UCSD-AML1 (cell line): ENCODE results near the gene ACADS.
A peak's percentile ranks its signal among the peaks of the same experiment; 100 is the strongest.

Experiments used
- DNase-seq: peaks from one replicate; lab custom pipeline; 2025; ENCODE audit not compliant: unreplicated experiment; lab: John Stamatoyannopoulos, UW

The ACADS gene

GRCh38 chr12:120700886-120701285 lies 24.7 kb upstream of the ACADS start:
- no peak for DNase-seq

DNA sequence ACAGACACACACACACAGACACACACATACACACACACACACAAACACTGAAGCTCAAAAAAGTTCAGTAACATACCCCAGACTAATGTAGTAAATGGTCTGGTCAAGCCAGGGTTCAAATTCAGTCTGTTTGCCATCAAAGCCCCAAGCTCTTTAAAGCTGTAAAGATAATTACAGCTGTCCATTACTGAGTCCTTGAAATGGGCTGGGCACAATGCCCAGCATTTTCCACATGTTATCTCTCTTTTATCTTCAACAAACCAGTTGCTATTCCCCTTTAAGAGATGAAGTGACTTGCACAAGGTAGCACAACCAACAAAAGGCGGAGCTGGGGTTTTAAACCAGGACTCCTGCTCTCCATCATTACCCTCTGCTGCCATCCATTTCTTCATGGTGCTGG lies 23.0 kb upstream of the ACADS start:
- no peak for DNase-seq

DNA sequence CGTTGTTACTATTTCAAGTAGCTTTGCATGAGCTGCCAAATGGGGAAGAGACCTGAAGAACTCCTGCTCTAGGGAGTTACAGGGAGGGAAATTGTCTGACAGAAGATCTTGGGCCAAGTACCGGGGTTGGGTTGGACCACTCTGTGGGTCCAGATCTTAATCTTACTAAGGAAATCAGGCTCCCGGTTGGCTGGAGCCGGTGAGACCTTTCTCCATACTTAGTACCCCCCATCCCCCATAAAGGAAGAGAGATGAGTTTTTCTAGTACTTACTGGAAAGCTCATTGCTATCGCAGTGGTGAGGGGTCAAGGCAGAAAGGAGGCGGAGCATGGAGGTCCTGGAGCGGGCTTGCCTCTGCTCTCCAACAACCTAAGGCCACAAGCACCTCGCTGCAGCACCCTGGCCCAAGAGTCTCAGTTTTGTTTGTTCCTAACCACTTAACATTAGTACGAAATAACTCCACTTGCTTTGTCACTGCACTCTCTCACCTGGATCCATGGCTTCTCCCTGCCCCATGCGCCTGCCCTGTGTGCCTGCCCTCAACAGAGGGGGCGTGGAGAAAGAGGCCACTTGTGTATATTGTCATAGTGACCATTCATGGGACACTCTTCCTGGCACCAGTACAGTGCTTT lies 22.2 kb upstream of the ACADS start:
- no peak for DNase-seq

DNA sequence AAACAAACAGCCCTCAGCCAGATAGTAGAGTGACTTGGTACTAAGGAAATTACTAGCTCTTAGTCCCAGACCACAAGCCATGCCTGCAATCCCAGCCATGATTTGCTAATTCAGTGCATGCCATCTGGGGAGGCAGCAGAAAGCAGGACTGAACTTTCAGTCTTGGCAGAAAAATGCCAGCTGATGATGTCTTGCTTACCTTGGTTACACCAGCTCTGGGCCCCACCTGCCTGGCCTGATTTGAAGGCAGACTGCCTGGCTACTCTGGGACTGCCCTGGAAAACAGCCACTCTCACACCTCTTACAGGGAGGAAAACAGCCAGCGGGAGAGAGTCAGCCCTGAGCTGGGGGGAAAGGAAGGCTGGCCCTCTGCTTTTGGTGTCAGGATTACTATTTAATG lies 20.0 kb upstream of the ACADS start:
- no peak for DNase-seq

- no peak for DNase-seq
These were observed 19.6 kb upstream of the ACADS start for GRCh38 chr12:120706029-120706428.

DNA sequence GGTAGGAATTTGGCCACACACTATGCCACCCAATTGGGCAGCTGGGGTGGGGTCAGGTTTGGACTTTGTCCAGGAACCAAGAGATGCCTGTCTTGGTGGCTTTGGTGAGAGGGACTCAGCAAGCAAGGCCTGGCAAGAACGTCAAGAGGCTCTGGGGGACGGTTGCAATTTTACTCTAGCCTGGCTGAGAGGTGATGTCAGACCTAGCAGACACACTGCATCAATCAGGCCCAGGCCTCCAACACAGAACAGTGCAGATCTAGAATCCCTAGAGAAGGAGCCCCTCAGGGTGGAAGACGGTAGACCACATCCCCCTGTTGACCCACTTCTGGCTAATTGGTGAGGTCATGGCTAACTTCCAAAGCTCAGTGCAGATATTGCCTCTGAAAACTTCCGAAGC lies 17.0 kb upstream of the ACADS start:
- no peak for DNase-seq

GRCh38 chr12:120710031-120710804 lies 15.4 kb upstream of the ACADS start, which contains the start of gene UNC119B:
Gene UNC119B, plus strand, starts transcription at chr12:120710458. Its CDS starts 17 bp downstream, at chr12:120710475.
- DNase-seq, result peak; percentile 60

DNA sequence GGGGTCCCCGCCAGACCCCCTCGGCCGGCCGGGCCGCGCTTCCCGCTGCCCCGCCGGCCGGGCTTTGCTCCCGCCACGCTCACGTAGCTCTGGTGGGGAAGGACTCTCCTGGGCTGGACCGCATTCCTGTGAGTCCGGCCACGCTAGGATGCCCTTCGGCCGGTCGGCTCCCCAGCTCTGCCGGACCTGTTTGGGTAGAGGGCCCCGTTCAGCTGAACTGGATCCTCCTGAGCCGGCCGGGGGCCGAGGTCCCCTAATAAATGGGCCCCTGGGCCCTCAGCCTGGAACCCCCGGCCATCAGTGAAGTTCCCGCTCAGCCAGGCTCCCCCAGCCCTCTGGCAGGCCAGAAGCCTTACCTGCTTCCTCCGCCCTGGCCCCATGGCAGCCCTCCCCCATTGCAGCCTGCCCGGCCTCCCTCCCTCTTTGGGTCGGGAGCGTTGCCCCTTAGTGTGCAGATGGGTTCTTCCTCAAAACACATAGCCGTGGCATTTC lies 14.8 kb upstream of the ACADS start:
- DNase-seq, result peak; percentile 30

- DNase-seq, result no peak
These were observed 14.2 kb upstream of the ACADS start for GRCh38 chr12:120711411-120711810.

GRCh38 chr12:120712610-120713009 lies 13.0 kb upstream of the ACADS start:
- DNase-seq, result no peak

DNA sequence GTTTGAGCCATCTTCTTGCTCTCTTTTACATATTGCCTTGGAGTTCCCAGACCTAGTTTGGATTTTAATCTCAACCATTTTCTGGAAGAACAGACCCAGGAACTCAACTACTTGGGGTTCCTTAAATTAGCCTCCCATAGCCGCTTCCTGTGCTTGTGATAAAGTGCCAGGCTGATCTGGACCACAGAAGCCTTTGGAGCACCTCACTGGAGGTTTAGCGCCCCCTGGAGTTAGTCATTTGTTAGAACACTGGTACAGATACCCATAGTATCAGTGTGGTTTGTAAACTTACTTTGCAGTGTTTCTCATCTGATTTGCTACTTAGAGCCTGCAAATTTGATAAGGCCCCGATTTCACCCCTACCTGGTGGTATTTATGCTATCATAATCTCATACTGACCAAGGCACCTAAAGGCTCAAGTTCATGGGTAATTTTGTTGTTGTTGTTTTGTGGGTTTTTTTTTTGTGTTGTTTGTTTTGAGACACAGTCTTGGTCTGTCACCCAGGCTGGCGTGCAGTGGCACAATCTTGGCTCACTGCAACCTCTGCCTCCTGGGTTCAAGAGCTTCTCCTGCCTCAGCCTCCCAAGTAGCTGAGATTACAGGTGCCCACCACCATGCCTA lies 11.7 kb upstream of the ACADS start:
- DNase-seq, result peak; percentile 39

GRCh38 chr12:120718055-120718454 lies 7.6 kb upstream of the ACADS start:
- no peak for DNase-seq

DNA sequence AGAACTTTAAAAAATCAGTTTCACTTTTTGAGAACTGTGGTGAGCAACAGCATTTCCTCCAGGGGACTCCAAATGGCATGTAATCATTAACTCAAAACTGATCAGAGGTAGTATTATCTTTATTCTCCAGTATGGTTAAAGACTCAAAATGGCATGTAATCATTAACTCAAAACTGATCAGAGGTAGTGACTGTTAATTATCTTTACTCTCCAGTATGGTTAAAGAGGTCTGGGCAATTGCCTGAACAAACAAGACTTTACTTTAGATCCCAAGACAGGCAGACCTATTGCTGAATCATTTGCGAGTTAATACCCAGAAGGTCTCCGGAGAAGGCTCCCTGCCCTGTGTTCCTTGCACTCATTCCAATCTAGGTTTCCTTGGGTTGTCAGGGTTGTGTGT lies 6.6 kb upstream of the ACADS start:
- DNase-seq, result no peak

DNA sequence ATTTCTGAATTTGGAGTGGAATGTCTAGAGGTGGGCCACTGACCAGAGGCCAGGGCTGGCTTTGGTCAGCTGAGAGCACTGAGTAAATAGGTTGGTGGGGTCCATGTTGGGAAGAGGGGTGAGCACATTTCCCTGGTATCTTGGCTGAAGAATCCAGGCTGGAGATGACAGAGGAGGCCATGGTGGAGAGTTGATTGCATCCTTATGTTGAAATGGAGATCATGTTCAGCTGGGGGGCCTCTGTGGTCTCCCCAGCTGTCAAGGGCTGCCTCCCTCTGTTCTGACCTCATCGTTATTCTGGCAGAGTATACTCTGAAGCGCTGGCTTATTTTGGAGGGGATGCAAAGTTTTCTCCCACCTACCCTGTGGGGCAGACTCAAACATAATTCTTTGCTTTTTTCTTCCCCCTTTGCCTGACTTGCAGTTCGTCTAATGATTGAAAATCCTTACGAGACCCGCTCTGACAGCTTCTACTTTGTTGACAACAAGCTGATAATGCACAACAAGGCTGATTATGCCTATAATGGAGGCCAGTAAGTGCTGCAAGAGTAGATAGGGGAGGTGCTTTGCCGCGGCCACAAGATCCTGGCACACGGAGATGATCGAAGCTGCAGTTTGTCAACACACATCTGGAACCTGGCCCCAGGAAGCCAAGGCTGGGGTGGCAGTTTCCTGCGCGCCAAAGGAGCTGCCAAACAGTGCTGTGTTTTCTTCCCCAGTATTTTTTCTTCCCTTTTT lies 6.0 kb upstream of the ACADS start:
- DNase-seq, result peak; percentile 26

DNA sequence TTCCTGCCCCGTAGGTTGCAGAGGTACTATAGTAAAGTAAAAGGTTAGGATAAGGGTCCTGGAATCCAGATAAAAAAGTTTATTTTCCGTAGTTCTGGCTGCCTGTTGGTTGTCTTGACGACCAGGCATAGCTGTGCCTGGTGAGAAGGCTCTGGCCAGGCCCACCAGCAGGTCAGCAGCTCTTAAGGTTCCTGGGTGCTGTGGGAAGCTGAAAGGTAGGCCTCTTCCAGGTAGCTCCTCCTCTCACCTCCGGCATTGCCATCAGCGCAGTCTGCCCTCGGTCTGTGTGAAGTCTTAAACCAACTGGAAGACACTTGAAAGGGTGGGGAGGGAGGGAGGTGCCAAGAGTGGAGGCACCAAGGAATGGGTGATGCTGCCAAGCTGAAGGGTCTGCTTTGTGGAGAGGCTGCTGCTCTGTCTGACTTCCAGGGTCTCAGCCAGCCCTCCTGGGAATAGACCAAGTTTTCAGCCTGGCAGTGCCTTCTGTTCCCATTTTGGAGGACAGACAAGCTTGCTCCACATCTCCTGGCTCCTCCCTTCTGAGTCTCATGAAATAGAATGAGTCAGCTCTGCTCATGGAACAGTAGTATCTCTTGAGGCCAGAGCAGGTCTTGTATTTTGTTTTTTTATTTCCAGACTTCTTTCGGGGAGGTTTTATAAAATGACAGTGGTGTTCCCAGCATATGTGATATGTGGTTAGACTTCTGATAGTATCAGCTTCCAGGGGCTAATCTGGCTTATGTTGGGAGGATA lies 5.2 kb upstream of the ACADS start:
- DNase-seq, result no peak

GRCh38 chr12:120720987-120721801 lies 4.4 kb upstream of the ACADS start:
- no peak for DNase-seq

GRCh38 chr12:120721866-120722265 lies 3.8 kb upstream of the ACADS start:
- DNase-seq, result no peak

GRCh38 chr12:120722784-120723183 lies 2.8 kb upstream of the ACADS start:
- DNase-seq, result no peak

GRCh38 chr12:120724720-120725119 lies 906 bp upstream of the ACADS start:
- DNase-seq, result no peak

DNA sequence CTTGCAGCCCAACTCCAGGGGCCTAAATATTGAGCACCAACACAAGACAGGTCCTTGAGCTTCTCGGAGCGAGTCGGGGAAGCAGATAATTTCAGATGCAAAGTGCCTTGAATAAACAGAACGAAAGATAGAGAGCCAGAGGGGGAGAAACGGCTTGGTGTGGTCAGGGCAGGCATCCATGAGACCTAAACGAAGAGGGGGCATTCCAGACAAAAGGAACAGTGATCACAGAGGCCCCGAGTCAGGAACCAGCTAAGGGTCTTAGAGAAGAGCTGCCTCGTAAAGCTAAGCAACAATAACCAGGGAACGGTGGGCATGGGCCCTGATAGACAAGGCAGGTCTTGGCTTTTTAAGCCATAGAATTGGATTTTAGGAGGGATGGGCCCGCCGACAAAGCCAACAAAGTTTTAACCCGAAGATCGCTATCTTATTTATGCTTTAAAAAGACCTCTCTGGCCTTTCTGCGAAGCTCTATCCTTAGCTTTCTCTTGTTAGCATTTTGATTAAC lies 421 bp upstream of the ACADS start:
- DNase-seq, result no peak
